Mesendoderm (in vitro differentiated cells): ENCODE results near the gene SMTNL2.

ENCODE experiments used
- DNase-seq: peaks from one replicate; pipeline ENCODE4 v3.0.0; 2013
- H2AK5ac ChIP-seq: 2 replicates; pipeline ENCODE4 v1.6.1; 2013; ENCODE audit warnings: low read length, inconsistent platforms
- H2BK120ac ChIP-seq: 2 replicates; pipeline ENCODE4 v1.6.1; 2013; ENCODE audit warnings: low read depth, mild to moderate bottlenecking, low read length, moderate library complexity, mixed read lengths
- H2BK15ac ChIP-seq: replicated peaks from 2 replicates; pipeline ENCODE4 v1.6.1; 2013; ENCODE audit warnings: low read depth, mild to moderate bottlenecking, moderate library complexity
- H2BK5ac ChIP-seq: 2 replicates; pipeline ENCODE4 v1.6.1; 2013; ENCODE audit warnings: low read length, inconsistent platforms
- H3K18ac ChIP-seq: 2 replicates; pipeline ENCODE4 v1.6.1; 2013; ENCODE audit warnings: mild to moderate bottlenecking, low read length, mixed read lengths
- H3K23ac ChIP-seq: one replicate; pipeline ENCODE4 v1.6.1; 2013; ENCODE audit warnings: low read length
- H3K27ac ChIP-seq: 2 replicates; pipeline ENCODE4 v1.5.1; 2013; ENCODE audit warnings: low read depth, mild to moderate bottlenecking, inconsistent platforms, low read length, moderate library complexity
- H3K27me3 ChIP-seq: 2 replicates; pipeline ENCODE4 v1.6.1; 2013; ENCODE audit warnings: low read length, control low read depth, mild to moderate bottlenecking, inconsistent platforms; ENCODE audit not compliant: insufficient read depth, poor library complexity
- H3K36me3 ChIP-seq: 2 replicates; pipeline ENCODE4 v1.6.1; 2013; ENCODE audit warnings: low read length, inconsistent platforms; ENCODE audit not compliant: control insufficient read depth, insufficient read depth
- H3K4ac ChIP-seq: one replicate; pipeline ENCODE4 v1.6.1; 2013; ENCODE audit warnings: low read depth, mild to moderate bottlenecking, low read length, moderate library complexity
- H3K4me1 ChIP-seq: 2 replicates; pipeline ENCODE4 v1.6.1; 2013; ENCODE audit warnings: low read depth, low read length, inconsistent platforms; ENCODE audit not compliant: control insufficient read depth
- H3K4me2 ChIP-seq: 2 replicates; pipeline ENCODE4 v1.6.1; 2013; ENCODE audit warnings: low read length
- H3K4me3 ChIP-seq: 2 replicates; pipeline ENCODE4 v1.5.1; 2013; ENCODE audit warnings: mild to moderate bottlenecking, low read length
- H3K56ac ChIP-seq: one replicate; pipeline ENCODE4 v1.6.1; 2013; ENCODE audit warnings: low read length
- H3K79me1 ChIP-seq: 2 replicates; pipeline ENCODE4 v1.6.1; 2013; ENCODE audit warnings: low read length, inconsistent platforms
- H3K79me2 ChIP-seq: 2 replicates; pipeline ENCODE4 v1.6.1; 2013; ENCODE audit warnings: mild to moderate bottlenecking, low read length; ENCODE audit not compliant: control insufficient read depth, insufficient read depth
- H3K9ac ChIP-seq: 2 replicates; pipeline ENCODE4 v1.6.1; 2013; ENCODE audit warnings: low read length, inconsistent platforms
- H4K5ac ChIP-seq: one replicate; pipeline ENCODE4 v1.6.1; 2013; ENCODE audit warnings: low read length
- H4K8ac ChIP-seq: one replicate; pipeline ENCODE4 v1.6.1; 2013; ENCODE audit warnings: low read depth, mild to moderate bottlenecking, control low read depth, low read length, moderate library complexity
- WGBS: extraction: QIAGEN DNeasy Blood & Tissue Kit; methylation state at CpG from one replicate; pipeline ENCODE4 v1.1.7; 2013; ENCODE audit warnings: low lambda C conversion rate, missing lambda C conversion rate; ENCODE audit not compliant: insufficient coverage; ENCODE audit errors: extremely low coverage; 5-methylcytosine and 5-hydroxymethylcytosine counted together

The SMTNL2 gene

GRCh38 chr17:4553669-4554068 is 30.7 kb upstream of the SMTNL2 start:
- Histone ChIP-seq H2BK15ac (no peak overlapping the region), H3K23ac (no peak overlapping the region), H3K4me1 (peaks cover 3% of the 10 kb centered on the region), H3K4ac (no peak overlapping the region), H2BK120ac (no peak overlapping the region), H3K56ac (peak overlapping the region; percentile 99), H2BK5ac (no peak overlapping the region), H3K18ac (no peak overlapping the region), H2AK5ac (no peak overlapping the region), H3K36me3 (peaks cover 22% of the 10 kb centered on the region), H3K27ac (no peak overlapping the region), H4K8ac (no peak overlapping the region), H3K4me2 (peak overlapping the region; percentile 74), H3K27me3 (no peaks in the 10 kb centered on the region), H4K5ac (no peak overlapping the region), H3K79me2 (peaks cover 23% of the 10 kb centered on the region), H3K9ac (peak overlapping the region; percentile 97), H3K79me1 (peaks cover 18% of the 10 kb centered on the region), H3K4me3 (no peak overlapping the region)
- DNase-seq, result no peak
- no CpG with 5 or more reads among the region's 9 CpGs for WGBS

GRCh38 chr17:4554441-4554996 is 29.8 kb upstream of the SMTNL2 start:
- H2AK5ac ChIP-seq, result peak overlapping the region; percentile 71
- no peak for DNase-seq
- H3K4me2 ChIP-seq, result peak overlapping the region; percentile 74
- H3K79me2 ChIP-seq, result peaks cover 23% of the 10 kb centered on the region
- no CpG with 5 or more reads among the region's 18 CpGs for WGBS
- H3K79me1 ChIP-seq, result peaks cover 16% of the 10 kb centered on the region
- no peak overlapping the region for H4K5ac ChIP-seq
- H3K18ac ChIP-seq, result no peak overlapping the region
- H3K4me3 ChIP-seq, result peak overlapping the region; percentile 99
- H3K23ac ChIP-seq, result no peak overlapping the region
- H2BK15ac ChIP-seq, result no peak overlapping the region
- H3K4ac ChIP-seq, result peak overlapping the region; percentile 85
- peaks cover 18% of the 10 kb centered on the region for H3K36me3 ChIP-seq
- H4K8ac ChIP-seq, result no peak overlapping the region
- H2BK5ac ChIP-seq, result no peak overlapping the region
- no peak overlapping the region for H2BK120ac ChIP-seq
- peak overlapping the region; percentile 99 for H3K56ac ChIP-seq
- H3K27ac ChIP-seq, result no peak overlapping the region
- no peaks in the 10 kb centered on the region for H3K27me3 ChIP-seq
- peaks cover 3% of the 10 kb centered on the region for H3K4me1 ChIP-seq
- peak overlapping the region; percentile 97 for H3K9ac ChIP-seq

- no peaks in the 10 kb centered on the region for H3K27me3 ChIP-seq
- H3K4me1 ChIP-seq, result peaks cover 3% of the 10 kb centered on the region
- peak within 1 kb of the TSS; percentile 64 for H3K27ac ChIP-seq
- no peak within 1 kb of the TSS for H2BK15ac ChIP-seq
- peak within 1 kb of the TSS; percentile 100 for H3K23ac ChIP-seq
- H3K4ac ChIP-seq, result peak within 1 kb of the TSS; percentile 85
- H3K36me3 ChIP-seq, result peaks cover 14% of the 10 kb centered on the region
- H4K8ac ChIP-seq, result peak within 1 kb of the TSS; percentile 60
- no peak within 1 kb of the TSS for H2BK120ac ChIP-seq
- no peak within 1 kb of the TSS for H2BK5ac ChIP-seq
- H3K4me3 ChIP-seq, result peak within 1 kb of the TSS; percentile 99
- peak within 1 kb of the TSS; percentile 74 for H3K4me2 ChIP-seq
- peaks cover 23% of the 10 kb centered on the region for H3K79me2 ChIP-seq
- H4K5ac ChIP-seq, result peak within 1 kb of the TSS; percentile 88
- peaks cover 16% of the 10 kb centered on the region for H3K79me1 ChIP-seq
- H3K18ac ChIP-seq, result peak within 1 kb of the TSS; percentile 69
- WGBS, result no CpG with 5 or more reads among the region's 69 CpGs
- peak within 1 kb of the TSS; percentile 97 for H3K9ac ChIP-seq
- H3K56ac ChIP-seq, result peak within 1 kb of the TSS; percentile 99
- peak within 1 kb of the TSS; percentile 71 for H2AK5ac ChIP-seq
- DNase-seq, result peak; percentile 98
Observed at GRCh38 chr17:4554997-4555799, 29.1 kb upstream of the SMTNL2 start, which contains the start of gene MYBBP1A. Gene MYBBP1A, minus strand, starts transcription at chr17:4555384. Its CDS starts 60 bp downstream, at chr17:4555324.

GRCh38 chr17:4555873-4556759 is 28.2 kb upstream of the SMTNL2 start:
- no peak overlapping the region for H3K4ac ChIP-seq
- H2BK5ac ChIP-seq, result no peak overlapping the region
- H3K4me2 ChIP-seq, result peak overlapping the region; percentile 45
- H3K27ac ChIP-seq, result no peak overlapping the region
- peaks cover 11% of the 10 kb centered on the region for H3K79me1 ChIP-seq
- peak overlapping the region; percentile 88 for H4K5ac ChIP-seq
- H4K8ac ChIP-seq, result no peak overlapping the region
- H3K36me3 ChIP-seq, result peaks cover 8% of the 10 kb centered on the region
- peaks cover 21% of the 10 kb centered on the region for H3K79me2 ChIP-seq
- H2BK120ac ChIP-seq, result no peak overlapping the region
- H3K23ac ChIP-seq, result no peak overlapping the region
- DNase-seq, result peak; percentile 51
- peak overlapping the region; percentile 61 for H3K56ac ChIP-seq
- H3K9ac ChIP-seq, result peak overlapping the region; percentile 70
- H3K27me3 ChIP-seq, result no peaks in the 10 kb centered on the region
- no peak overlapping the region for H2AK5ac ChIP-seq
- no peak overlapping the region for H3K18ac ChIP-seq
- H3K4me1 ChIP-seq, result peaks cover 3% of the 10 kb centered on the region
- H2BK15ac ChIP-seq, result no peak overlapping the region
- peak overlapping the region; percentile 3 for H3K4me3 ChIP-seq
- no CpG with 5 or more reads among the region's 17 CpGs for WGBS

GRCh38 chr17:4556996-4557395 is 27.3 kb upstream of the SMTNL2 start:
- no peak overlapping the region for H3K4me3 ChIP-seq
- no peak overlapping the region for H3K4ac ChIP-seq
- H3K18ac ChIP-seq, result no peak overlapping the region
- H3K79me1 ChIP-seq, result peaks cover 10% of the 10 kb centered on the region
- H4K8ac ChIP-seq, result no peak overlapping the region
- no peak overlapping the region for H2BK120ac ChIP-seq
- H3K27me3 ChIP-seq, result no peaks in the 10 kb centered on the region
- H3K79me2 ChIP-seq, result peaks cover 21% of the 10 kb centered on the region
- peak overlapping the region; percentile 42 for H3K56ac ChIP-seq
- H2BK15ac ChIP-seq, result no peak overlapping the region
- no peak overlapping the region for H2BK5ac ChIP-seq
- no peak for DNase-seq
- H3K4me2 ChIP-seq, result no peak overlapping the region
- peaks cover 2% of the 10 kb centered on the region for H3K36me3 ChIP-seq
- peaks cover 3% of the 10 kb centered on the region for H3K4me1 ChIP-seq
- no peak overlapping the region for H3K23ac ChIP-seq
- no peak overlapping the region for H3K27ac ChIP-seq
- no peak overlapping the region for H2AK5ac ChIP-seq
- no peak overlapping the region for H3K9ac ChIP-seq
- no CpG with 5 or more reads among the region's 4 CpGs for WGBS
- H4K5ac ChIP-seq, result no peak overlapping the region
